Non-pigmented ciliary epithelial cell (primary cell): Measurements from ENCODE around the gene TRERF1.
A peak's percentile ranks its signal among the peaks of the same experiment; 100 is the strongest.

Experiments used
- DNase-seq: peaks from one replicate; pipeline ENCODE4 v3.0.0-alpha.2; 2010; ENCODE audit warnings: low read depth

TRERF1 gene

GRCh38 chr6:42367353-42368011, 84.2 kb downstream of the TRERF1 start:
- no peak for DNase-seq

- no peak for DNase-seq
Observed at GRCh38 chr6:42366999-42367352, 84.8 kb downstream of the TRERF1 start.

GRCh38 chr6:42366011-42366705, 85.6 kb downstream of the TRERF1 start:
- DNase-seq = no peak

- no peak for DNase-seq
Observed at GRCh38 chr6:42365021-42365420, 86.7 kb downstream of the TRERF1 start.

GRCh38 chr6:42363926-42364849, 87.5 kb downstream of the TRERF1 start:
- DNase-seq = no peak

- DNase-seq = no peak
Observed at GRCh38 chr6:42361036-42361435, 90.7 kb downstream of the TRERF1 start.

- no peak for DNase-seq
Observed at GRCh38 chr6:42359021-42359420, 92.7 kb downstream of the TRERF1 start.

GRCh38 chr6:42355416-42355815, 96.3 kb downstream of the TRERF1 start:
- DNase-seq = no peak

GRCh38 chr6:42354702-42355101, 97.0 kb downstream of the TRERF1 start:
- no peak for DNase-seq

- DNase-seq = peak; percentile 37
Observed at GRCh38 chr6:42352856-42353564, 98.7 kb downstream of the TRERF1 start.

- no peak for DNase-seq
Observed at GRCh38 chr6:42350911-42351310, 100.8 kb downstream of the TRERF1 start.

GRCh38 chr6:42349753-42350511, 101.8 kb downstream of the TRERF1 start:
- DNase-seq = no peak

- DNase-seq = no peak
Observed at GRCh38 chr6:42347456-42347855, 104.3 kb downstream of the TRERF1 start.

GRCh38 chr6:42345696-42346416, 105.9 kb downstream of the TRERF1 start:
- DNase-seq = no peak

- no peak for DNase-seq
Observed at GRCh38 chr6:42344756-42345155, 107.0 kb downstream of the TRERF1 start.

GRCh38 chr6:42341771-42342553, 109.8 kb downstream of the TRERF1 start:
- DNase-seq = no peak

GRCh38 chr6:42341221-42341620, 110.5 kb downstream of the TRERF1 start:
- no peak for DNase-seq

- DNase-seq = no peak
Observed at GRCh38 chr6:42340511-42340910, 111.2 kb downstream of the TRERF1 start.

- no peak for DNase-seq
Observed at GRCh38 chr6:42339991-42340401, 111.7 kb downstream of the TRERF1 start.

- DNase-seq = peak; percentile 96
Observed at GRCh38 chr6:42338744-42339222, 112.9 kb downstream of the TRERF1 start.
